NB4 (cell line): ENCODE data around the gene BCAS3.

Experiments
- DNase-seq: peaks from one replicate; pipeline ENCODE4 v3.0.0; 2010; ENCODE audit warnings: low read depth
- H3K4me3 ChIP-seq: one replicate; pipeline ENCODE4 v1.5.1; 2011; ENCODE audit warnings: mild to moderate bottlenecking, low read depth, low read length, moderate library complexity
- CTCF ChIP-seq: IDR thresholded peaks from one replicate; pipeline ENCODE4 v1.5.1; 2012; ENCODE audit warnings: low read depth, low read length
- MAX ChIP-seq: IDR thresholded peaks from 2 replicates; pipeline ENCODE4 v1.6.1; 2011; ENCODE audit warnings: low read depth, low read length
- MYC ChIP-seq: IDR thresholded peaks from 2 replicates; pipeline ENCODE4 v1.6.1; 2011; ENCODE audit warnings: low read depth, low read length
- POLR2A ChIP-seq: IDR thresholded peaks from 2 replicates; pipeline ENCODE4 v1.6.1; 2011; ENCODE audit warnings: mild to moderate bottlenecking; ENCODE audit not compliant: insufficient read length; ENCODE audit errors: extremely low read depth

BCAS3 gene

GRCh38 chr17:60941571-60941970 is 263.9 kb downstream of the BCAS3 start:
- H3K4me3 ChIP-seq, result no peak overlapping the region
- no peak for DNase-seq
- TF ChIP-seq POLR2A (no peak), MAX (no peak), MYC (no peak), CTCF (no peak)

GRCh38 chr17:60944751-60945150 is 267.1 kb downstream of the BCAS3 start:
- DNase-seq, result no peak
- TF ChIP-seq MAX (no peak), POLR2A (no peak), MYC (no peak), CTCF (no peak)
- H3K4me3 ChIP-seq, result no peak overlapping the region

GRCh38 chr17:60947100-60947499 is 269.4 kb downstream of the BCAS3 start:
- no peak for DNase-seq
- H3K4me3 ChIP-seq, result no peak overlapping the region
- TF ChIP-seq MAX (no peak), POLR2A (no peak), MYC (no peak), CTCF (no peak)

GRCh38 chr17:60947543-60947942 is 269.9 kb downstream of the BCAS3 start:
- DNase-seq, result no peak
- TF ChIP-seq CTCF (no peak), MAX (no peak), POLR2A (no peak), MYC (no peak)
- H3K4me3 ChIP-seq, result no peak overlapping the region

- TF ChIP-seq MYC, result no peak
- TF ChIP-seq MAX, result no peak
- no peak for TF ChIP-seq POLR2A
- no peak for DNase-seq
- H3K4me3 ChIP-seq, result no peak overlapping the region
These were observed 275.1 kb downstream of the BCAS3 start for GRCh38 chr17:60952747-60953146.

GRCh38 chr17:60959011-60959410 is 281.4 kb downstream of the BCAS3 start:
- no peak overlapping the region for H3K4me3 ChIP-seq
- DNase-seq, result no peak
- TF ChIP-seq POLR2A (no peak), MYC (no peak), CTCF (no peak), MAX (no peak)

GRCh38 chr17:60959696-60960095 is 282.0 kb downstream of the BCAS3 start:
- no peak for DNase-seq
- H3K4me3 ChIP-seq, result no peak overlapping the region
- no peak for TF ChIP-seq CTCF
- no peak for TF ChIP-seq POLR2A
- TF ChIP-seq MAX, result no peak
- TF ChIP-seq MYC, result no peak
